Measurements from ENCODE around the gene MRPL45.
A peak's percentile ranks its signal among the peaks of the same experiment; 100 is the strongest.
"Not testable (repeated sequence)": the region's sequence is repeated elsewhere in the genome, so short reads cannot be mapped to it uniquely, and the experiment has no call there.

Gene MRPL45

GRCh38 chr17:38296834-38297517 is at the start of gene MRPL45:
MRPL45 (plus strand) TSS chr17:38297168; CDS start chr17:38297184, 16 bp downstream.
- DNase-seq: peak; percentile 97

DNA sequence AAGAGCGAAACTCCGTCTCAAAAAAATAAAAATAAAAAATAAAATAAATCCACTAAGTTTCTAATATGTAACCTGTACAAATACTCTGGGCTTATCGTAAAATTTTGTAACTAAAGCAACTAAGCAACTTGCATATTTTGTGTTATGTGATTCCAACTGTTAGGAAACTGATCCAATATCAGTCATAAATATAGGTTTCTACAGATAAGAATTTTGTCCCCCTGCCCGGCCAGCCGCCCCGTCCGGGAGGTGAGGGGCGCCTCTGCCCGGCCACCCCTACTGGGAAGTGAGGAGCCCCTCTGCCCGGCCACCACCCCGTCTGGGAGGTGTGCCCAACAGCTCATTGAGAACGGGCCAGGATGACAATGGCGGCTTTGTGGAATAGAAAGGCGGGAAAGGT is 43.8 kb upstream of the MRPL45 start:
- not testable (repeated sequence) for DNase-seq

- not testable (repeated sequence) for DNase-seq
These were observed 42.6 kb upstream of the MRPL45 start for GRCh38 chr17:38254357-38254756.

DNA sequence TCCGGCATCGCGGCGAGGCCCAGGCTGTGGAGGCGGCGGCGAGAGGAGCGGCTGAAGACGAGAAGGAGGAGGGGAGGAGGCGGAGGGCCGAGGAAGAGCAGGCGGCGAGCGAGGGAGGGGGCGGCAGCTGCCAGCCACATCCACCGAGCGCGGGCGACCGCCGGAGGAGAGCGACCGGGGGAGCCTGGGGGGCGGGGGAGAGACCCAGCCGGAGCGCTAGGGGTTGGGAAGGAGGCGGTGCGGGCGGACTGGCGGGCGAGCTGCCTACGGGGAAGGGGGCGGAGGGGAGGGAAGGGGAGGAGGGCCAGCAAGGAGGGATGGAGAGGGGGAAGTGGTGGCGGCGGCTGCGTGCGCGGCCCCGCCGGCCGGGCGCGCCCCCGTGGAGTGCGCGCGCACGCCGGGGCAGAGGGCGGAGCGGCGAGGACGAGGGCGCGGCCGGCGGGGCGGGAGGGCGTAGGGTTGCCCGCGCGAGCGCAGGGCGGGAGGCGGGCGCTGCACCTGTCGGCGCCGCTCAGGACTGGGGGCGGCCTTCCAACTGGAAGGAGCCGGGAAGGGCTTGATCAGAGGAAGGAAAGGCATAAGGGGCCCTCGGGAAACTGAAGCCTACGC is 39.9 kb upstream of the MRPL45 start:
- DNase-seq: peak; percentile 87

DNA sequence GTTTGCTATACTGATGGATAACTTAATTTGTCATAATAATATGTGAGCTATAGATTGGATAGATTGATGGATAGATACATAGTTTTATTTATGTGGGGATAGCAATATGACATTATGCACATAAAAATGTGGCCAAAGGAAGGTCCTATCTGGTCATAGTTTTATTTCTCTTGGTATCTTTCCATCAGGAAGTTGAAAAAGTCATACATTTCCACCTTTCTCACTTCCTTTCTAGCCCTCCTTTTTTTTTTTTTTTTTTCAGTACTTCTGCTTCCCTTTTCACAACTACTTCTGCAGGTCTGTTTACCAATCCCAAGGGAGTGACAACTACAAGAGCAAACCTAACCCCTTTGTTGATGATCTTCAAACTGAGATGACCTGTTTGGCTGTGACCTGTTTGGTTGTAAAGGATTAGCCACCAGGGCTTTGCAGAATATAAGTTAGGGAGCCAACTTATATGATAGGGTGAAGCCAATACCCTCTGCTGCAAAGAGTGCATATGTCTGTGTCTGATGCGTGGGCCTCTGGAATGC is 30.9 kb upstream of the MRPL45 start:
- not testable (repeated sequence) for DNase-seq

DNA sequence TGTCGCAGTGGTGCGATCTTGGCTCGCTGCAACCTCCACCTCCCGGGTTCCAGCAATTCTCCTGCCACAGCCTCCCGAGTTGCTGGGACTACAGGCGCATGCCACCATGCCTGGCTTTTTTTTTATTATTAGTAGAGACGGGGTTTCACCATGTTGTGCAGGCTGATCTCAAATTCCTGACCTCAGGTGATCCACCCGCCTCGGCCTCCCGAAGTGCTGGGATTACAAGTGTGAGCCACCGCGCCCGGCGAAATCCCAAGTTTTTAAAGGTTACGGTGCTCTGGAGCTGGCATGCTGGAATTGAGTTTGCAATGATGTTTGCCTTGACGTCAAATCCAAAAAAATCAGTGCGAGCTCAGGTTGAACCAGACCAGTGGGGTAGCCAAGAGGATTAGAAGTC is 30.4 kb upstream of the MRPL45 start:
- not testable (repeated sequence) for DNase-seq

DNA sequence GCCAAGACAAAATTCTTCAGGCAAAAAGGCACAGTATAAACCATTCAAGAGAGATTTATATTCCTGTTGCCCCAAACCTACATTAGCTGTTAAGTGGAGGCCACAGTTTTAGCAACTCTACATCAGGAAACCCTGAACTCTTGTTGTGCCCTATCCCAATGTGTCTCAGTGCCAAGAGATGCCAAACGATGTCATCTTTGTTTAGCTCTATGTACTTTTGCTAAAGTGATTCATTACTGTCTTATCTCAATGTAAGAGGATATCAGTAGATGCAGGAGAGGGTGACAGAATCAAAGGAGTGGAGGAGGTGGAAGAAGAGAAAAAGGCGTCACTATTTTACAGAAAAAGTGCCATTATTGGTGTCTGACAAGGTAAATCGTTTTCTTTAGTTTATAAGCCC is 28.8 kb upstream of the MRPL45 start:
- DNase-seq: not testable (repeated sequence)

DNA sequence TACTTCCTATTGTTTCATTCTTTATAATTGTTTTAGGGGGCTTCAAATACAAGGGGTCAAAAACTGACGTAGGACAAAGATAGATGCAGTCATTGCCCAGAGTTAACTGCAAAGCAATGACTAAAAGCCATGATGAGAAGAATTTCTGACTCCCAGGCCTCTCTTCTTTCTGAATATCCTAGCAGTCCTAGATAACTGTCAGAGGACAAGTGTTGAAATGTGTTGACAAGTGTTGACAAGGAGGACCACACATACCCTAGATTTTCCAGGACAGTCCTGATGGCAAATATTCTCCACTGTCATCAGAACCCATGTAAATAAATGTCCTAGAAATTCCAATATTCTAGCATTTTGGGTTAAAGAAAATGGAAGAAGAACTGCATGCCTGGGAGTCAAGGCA is 27.9 kb upstream of the MRPL45 start:
- DNase-seq: not testable (repeated sequence)

DNA sequence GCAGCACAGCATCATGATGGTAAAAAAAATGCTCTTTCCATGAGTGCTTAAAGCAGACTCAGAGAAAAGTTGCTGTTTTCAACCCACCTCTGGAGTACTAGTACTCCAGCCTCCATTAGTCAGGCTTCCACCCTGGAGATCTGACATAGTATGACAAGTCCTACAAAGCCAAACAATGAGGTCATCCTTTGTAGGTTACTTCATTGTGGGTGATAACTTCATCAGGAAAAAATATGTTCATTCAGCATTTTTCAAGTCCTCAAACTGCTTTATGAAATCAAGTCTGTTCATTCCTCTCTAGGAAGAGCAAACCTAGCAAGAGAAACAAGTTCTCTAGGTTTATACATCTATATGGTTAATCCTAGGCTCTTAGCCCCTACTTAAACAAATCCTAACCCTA is 27.4 kb upstream of the MRPL45 start:
- not testable (repeated sequence) for DNase-seq

DNA sequence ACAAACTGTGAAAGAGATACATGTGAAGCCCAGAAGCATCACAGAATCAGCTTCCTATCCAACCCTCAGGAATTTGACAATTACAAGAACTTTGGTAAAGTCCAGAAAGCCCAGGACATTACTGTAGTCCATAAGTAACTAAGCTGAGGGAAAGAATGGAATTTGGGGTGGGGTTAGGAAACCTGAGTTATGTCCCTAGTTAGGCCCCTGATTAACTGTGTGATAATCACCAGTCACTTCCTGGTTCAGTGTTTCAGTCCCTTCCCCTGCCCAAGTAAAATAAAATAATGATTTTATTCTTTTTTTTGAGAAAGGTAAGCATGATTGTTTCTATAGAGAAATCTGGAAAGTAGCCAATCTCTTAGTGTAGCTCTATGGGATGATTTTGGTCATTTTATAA is 11.0 kb upstream of the MRPL45 start:
- not testable (repeated sequence) for DNase-seq

- not testable (repeated sequence) for DNase-seq
These were observed 10.4 kb upstream of the MRPL45 start for GRCh38 chr17:38286501-38287091.

DNA sequence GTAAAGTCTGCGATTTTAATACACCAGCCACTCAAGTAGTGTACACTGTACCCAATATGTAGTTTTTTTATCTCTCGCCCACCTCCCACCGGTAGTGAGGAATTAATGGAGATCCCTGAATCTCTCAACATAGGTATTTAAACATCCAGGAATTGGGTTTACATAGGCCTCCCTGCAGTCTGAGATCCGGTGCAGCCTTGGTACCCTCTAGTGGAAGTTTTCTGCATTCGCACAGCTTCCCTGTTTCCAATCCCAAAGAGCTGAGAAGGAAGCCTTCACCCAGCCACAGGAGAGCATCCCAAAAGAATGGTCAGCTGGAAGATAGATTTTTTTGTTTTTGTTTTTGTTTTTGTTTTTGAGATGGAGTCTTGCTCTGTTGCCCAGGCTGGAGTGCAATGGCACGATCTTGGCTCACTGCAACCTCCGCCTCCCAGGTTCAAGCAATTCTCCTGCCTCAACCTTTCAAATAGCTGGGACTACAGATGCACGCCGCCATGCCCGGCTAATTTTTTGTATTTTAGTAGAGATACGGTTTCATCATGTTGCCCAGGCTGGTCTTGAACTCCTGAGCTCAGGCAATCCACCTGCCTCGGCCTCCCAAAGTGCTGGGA is 8.6 kb upstream of the MRPL45 start:
- not testable (repeated sequence) for DNase-seq

DNA sequence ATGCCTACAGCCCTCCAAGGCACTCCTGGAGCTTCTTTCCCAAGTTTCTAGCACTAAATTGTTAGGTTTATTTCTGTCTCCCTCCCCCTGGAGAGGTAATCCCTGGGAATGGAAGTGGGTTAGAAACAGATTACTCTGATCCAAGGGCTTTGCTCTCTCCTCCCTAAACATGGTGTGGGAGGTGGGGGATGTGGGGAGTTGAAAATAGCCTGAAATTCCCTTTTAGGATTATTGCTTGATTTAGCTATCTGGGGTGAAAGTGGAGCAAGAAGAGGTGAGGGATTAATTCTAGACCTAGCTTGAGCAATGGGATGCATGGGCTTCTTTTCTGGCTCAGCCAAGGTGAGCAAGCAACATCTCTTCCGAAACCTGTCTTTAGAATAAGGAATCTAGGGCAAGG is 7.2 kb upstream of the MRPL45 start:
- not testable (repeated sequence) for DNase-seq

DNA sequence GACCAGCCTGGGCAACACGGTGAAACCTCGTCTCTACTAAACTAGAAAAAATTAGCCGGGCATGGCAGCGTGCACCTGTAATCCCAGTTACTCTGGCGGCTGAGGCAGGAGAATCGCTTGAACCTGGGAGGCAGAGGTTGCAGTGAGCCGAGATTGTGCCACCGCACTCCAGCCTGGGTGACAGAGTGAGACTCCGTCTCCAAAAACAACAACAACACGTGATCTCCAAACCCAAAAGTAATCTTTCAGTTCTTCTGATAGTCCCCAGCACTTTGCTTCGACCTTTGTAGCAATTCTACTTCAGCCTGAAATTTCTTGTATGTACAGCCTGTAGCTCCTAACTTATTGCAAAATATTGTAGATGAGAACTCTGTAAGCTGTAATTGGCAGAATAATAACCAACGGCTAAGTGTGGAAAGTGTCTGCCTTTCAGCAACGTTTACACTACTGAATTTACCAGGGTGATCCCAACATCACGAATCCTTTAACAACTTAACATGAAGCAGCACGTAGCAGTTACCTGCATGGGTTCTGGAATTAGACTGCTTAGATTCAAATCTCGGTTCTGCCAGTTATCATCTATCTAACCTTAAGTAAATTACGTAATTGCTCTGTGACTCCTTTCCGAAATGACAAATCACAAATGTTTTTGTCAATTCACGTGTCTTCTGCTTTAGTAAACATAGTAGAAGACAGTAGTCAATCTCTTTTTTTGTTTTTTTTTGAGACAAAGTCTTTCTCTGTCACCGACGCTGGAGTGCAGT is 1.2 kb upstream of the MRPL45 start:
- DNase-seq: not testable (repeated sequence)

- DNase-seq: no peak
These were observed 18.5 kb downstream of the MRPL45 start for GRCh38 chr17:38315497-38315896.

GRCh38 chr17:38317081-38317480 is 20.1 kb downstream of the MRPL45 start:
- no peak for DNase-seq

DNA sequence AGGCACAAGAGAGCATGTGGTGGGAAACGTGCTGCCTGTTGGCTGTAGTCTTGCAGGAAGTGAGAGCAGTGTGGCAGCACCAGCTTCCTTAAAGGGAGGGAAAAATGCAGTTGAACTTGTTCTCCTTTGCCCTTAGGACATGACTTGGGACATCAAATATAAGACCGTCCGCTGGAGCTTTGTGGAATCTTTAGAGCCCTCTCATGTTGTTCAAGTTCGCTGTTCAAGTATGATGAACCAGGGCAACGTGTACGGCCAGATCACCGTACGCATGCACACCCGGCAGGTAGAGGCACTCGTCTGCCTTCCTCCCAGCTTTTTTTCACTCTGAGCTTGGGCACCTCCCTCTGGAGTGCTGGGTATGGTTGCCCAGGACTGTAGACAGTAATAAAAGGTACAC is 23.5 kb downstream of the MRPL45 start:
- no peak for DNase-seq

DNA sequence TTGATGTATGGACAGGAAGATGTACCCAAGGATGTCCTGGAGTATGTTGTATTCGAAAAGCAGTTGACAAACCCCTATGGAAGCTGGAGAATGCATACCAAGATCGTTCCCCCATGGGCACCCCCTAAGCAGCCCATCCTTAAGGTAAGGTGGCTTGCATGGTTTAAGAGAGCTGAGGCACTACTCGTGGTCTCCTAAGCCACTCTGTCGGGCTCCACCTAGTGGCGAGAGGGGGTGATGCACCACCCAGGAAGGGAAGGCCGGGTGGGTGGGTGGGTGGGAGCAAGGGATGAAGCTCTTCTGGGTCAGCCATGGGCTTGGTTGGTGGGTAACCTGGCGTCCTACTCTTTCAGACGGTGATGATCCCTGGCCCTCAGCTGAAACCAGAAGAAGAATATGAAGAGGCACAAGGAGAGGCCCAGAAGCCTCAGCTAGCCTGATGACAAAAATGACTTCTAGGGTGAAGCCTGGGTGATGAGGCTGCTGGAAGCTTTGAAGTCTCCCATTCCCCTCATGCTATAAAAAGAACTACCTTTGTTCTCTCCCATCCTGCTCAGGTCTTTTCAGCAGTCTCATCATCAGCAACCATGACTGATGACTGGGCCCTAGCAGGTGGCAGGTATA is 25.3 kb downstream of the MRPL45 start:
- peak; percentile 56 for DNase-seq

DNA sequence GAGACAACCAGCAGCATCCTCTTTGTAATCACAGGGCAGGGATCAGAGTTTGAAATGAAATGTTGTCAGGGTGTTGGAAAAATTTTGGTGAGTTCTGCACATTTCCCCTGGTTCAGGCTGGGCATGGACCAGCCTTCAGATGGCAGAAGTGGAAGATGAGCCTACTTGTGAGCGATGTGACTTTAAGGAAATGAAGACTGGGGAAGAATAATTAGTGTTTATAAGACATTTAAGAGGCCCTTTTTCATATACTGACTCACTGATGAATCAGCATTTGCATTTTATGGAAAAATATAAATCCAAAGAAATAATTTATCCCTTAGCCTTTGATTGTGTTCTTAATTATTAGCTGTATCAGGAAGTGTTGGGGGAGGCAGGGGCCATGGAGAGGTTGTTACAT is 25.9 kb downstream of the MRPL45 start:
- no peak for DNase-seq

DNA sequence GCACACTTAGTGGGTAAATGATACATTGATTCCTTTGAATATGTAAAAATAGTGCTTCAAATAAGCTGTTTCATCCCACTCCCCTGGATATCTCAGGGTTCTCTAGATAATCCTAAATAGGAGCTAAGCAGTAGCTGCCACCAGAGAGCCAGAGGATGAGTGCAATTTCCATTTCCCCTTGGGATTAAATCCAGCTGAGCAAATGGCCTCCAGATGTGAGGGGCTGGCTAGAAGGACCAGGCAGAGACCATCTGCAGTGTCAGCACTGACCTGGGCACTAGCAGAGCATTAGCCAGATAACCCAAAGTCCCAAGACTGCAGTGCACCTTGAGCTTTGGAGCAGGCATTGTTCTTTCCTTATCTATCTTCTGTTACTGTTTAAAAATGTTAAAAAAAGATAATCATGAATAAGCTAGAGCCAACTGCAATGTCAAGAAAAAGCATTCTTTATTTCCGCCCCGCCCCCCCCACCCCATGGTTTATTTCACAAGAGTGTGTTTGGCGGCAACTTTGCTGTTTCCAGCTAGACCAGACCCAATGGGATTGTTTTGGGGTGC is 27.3 kb downstream of the MRPL45 start:
- no peak for DNase-seq

- no peak for DNase-seq
These were observed 27.8 kb downstream of the MRPL45 start for GRCh38 chr17:38324772-38325171.
